Activated gamma-delta T cell treated with anti-CD3 and anti-CD28 coated beads, Interleukin-2, amount 50 U/mL, for 16 hours (primary cell): ENCODE measurements around the gene EPC2.
A peak's percentile ranks its signal among the peaks of the same experiment; 100 is the strongest.

ENCODE experiments used
- DNase-seq: peaks from one replicate; pipeline ENCODE4 v3.0.0-alpha.2; 2020; ENCODE audit warnings: low read depth

Gene EPC2

GRCh38 chr2:148810081-148810480 lies 165.5 kb downstream of the EPC2 start:
- no peak for DNase-seq

GRCh38 chr2:148812306-148812705 lies 167.8 kb downstream of the EPC2 start:
- DNase-seq = no peak

- DNase-seq = peak; percentile 17
Measured at GRCh38 chr2:148813603-148814065, 169.1 kb downstream of the EPC2 start.

- DNase-seq = no peak
Measured at GRCh38 chr2:148814143-148814859, 169.8 kb downstream of the EPC2 start.

GRCh38 chr2:148814860-148815419 lies 170.4 kb downstream of the EPC2 start:
- no peak for DNase-seq

GRCh38 chr2:148816176-148816575 lies 171.6 kb downstream of the EPC2 start:
- no peak for DNase-seq

- DNase-seq = no peak
Measured at GRCh38 chr2:148817210-148817708, 172.7 kb downstream of the EPC2 start.

GRCh38 chr2:148819019-148819585 lies 174.6 kb downstream of the EPC2 start:
- no peak for DNase-seq

- DNase-seq = no peak
Measured at GRCh38 chr2:148824190-148824589, 179.6 kb downstream of the EPC2 start.

GRCh38 chr2:148826791-148827190 lies 182.2 kb downstream of the EPC2 start:
- no peak for DNase-seq

GRCh38 chr2:148828941-148829340 lies 184.4 kb downstream of the EPC2 start:
- no peak for DNase-seq

- DNase-seq = no peak
Measured at GRCh38 chr2:148829618-148830017, 185.1 kb downstream of the EPC2 start.

- no peak for DNase-seq
Measured at GRCh38 chr2:148832637-148833036, 188.1 kb downstream of the EPC2 start.
